NCI-H1436 (cell line): Measurements from ENCODE around the gene CHRNB4.
A peak's percentile ranks its signal among the peaks of the same experiment; 100 is the strongest.

Source experiments
- DNase-seq: peaks from one replicate; lab custom pipeline; 2025; lab: John Stamatoyannopoulos, UW

The CHRNB4 gene

GRCh38 chr15:78630886-78631633, 9.9 kb downstream of the CHRNB4 start:
- no peak for DNase-seq

DNA sequence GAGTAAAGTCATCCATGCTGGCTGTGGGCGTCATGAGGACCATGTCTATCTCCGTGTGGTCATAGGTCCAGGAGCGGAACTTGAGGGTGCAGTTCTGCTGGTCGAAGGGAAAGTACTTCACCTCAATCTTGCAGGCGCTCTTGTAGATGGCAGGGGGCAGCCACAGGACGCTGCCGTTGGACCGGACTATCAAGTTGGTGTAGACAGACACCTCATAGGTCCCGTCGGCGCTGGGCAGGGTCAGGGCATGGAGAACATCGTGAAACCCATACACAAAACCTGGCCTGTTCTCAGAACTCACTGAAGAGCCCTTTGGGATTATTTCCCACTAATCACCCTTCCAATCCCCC, 11.3 kb downstream of the CHRNB4 start:
- DNase-seq, result no peak

DNA sequence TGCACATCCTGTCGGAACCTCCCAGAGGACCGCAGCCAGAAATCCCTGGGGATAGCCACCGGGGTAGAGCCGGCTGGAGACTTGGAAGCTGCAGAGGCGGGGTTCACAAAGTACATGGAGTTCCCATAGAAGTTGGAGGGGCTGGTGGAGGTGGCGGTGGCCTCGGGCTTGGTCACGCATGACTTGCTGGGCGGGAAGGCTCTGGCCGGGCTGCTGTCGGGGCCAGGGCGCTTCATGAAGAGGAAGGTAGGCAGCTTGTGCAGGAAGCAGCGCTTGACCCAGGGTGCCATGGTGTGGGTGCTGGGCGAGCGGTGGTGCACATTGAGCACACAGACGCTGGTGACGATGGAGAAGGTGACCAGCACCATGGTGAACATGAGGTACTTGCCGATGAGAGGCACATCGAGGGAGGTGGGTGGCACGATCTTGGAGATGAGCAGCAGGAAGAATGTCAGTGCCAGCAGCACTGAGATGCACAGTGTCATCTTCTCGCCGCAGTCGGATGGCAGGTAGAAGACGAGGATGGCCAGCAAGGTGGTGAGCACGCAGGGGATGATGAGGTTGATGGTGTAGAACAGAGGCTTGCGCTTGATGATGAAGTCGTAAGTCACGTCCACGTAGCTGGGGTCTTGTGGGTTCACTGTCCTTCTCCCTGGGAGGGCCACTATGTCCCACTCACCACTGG, 11.8 kb downstream of the CHRNB4 start:
- DNase-seq, result no peak

- DNase-seq, result no peak
Measured at GRCh38 chr15:78628227-78628626, 12.8 kb downstream of the CHRNB4 start.

GRCh38 chr15:78627348-78627747, 13.7 kb downstream of the CHRNB4 start:
- DNase-seq, result no peak

DNA sequence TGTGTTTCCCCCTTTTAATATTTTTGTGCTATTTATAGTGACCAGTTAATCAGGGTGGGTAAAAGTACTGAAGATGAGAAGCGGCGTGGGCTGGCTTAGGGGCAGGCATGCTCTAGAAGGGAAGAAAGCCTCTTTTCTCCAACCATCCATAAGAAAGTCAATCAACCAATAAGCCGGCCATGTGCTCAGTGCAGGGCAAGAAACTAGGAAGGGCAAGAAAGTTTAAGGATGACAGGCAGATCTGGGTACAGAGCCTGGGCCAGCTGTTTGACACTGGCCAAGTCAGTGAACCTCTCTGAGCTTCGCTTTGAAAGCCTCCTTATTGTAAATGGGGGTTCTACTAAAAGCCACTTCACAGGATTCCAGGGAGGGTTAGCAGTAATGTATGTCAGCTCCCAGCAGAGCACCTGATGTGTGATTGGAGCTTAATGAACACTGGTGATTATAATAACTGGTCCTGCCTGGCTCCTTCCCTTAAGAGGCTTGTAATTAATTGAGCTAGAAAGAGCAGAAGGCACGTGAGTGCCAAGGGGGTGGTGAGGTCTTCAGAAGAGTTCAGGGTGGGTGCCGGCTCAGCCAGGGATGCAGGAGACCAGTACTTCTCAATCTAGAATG, 14.5 kb downstream of the CHRNB4 start:
- peak; percentile 60 for DNase-seq

DNA sequence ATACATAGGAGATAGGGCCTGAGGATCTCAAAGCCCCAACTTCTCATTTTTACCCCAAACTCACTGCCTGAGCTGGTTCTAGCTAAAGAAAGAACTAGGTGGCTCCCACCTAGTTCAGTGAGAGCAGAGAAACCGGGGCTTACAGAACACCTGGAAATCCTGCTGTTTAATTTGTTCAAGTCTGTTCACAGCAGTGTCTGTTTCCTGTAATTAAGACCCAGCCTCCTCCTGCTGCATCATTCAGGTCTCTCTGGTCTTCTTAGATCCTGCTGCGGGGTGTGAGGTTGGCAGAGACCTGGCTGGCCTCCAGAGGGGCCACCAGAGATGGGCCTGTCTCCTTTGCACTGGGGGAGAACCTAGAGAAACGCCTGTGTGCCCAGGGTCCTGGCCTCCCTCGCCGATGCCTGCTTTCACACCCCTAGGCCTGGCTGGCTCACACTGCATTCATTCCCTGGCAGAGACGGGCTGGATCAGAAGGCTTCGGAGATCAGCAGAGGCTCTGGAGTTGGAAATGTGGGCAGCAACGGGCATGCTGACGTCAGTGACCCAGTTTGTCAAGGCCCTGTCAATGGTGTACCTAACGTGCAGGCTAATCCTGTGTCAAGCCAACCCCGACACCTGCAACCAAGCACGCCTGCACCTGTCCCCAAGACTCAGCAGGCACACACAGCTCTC, 15.3 kb downstream of the CHRNB4 start:
- peak; percentile 50 for DNase-seq

DNA sequence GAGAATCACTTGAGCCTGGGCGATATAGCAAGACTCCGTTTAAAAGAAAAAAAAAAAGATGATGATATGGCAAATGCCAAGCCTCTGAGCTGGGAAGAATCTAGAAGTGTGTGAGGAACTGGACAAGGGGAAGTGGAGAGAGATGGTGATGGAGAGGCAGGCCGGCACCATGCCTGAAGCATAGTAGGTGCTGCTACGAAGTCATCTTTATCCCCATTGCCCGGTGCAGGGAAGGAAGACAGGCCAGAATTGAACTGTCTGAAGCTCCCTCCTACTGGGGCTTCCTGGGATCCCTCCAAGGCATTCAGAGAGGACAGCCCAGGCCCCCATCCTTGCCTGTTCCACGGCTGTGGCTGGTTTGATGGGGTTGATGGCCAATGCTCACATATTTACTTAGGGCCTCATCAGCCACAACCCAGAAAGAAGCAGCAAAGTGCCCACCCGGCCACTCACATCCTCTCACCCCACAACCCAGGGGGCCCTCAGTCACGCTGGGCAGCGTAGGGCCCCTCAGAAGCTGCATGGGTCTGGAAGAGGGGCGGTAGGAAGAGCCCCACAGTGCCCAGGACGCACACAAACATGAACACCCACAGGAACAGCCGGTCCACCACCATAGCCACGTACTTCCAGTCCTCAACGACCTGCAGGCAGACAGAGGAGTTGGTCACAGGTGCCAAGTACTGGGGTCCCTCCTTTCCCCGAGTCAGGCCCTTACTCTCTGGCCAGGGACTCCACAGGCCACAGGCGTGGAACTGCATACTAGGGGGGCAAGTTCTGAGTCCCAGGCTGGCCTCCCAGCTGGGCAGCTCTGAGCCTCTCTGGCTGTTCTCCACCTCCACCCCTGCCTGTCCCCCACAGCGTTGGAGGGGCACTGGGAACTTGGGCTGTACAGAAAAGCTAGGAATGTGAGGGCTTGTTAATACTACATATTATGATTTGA, 16.1 kb downstream of the CHRNB4 start:
- no peak for DNase-seq

GRCh38 chr15:78623786-78624497, 17.1 kb downstream of the CHRNB4 start:
- no peak for DNase-seq

DNA sequence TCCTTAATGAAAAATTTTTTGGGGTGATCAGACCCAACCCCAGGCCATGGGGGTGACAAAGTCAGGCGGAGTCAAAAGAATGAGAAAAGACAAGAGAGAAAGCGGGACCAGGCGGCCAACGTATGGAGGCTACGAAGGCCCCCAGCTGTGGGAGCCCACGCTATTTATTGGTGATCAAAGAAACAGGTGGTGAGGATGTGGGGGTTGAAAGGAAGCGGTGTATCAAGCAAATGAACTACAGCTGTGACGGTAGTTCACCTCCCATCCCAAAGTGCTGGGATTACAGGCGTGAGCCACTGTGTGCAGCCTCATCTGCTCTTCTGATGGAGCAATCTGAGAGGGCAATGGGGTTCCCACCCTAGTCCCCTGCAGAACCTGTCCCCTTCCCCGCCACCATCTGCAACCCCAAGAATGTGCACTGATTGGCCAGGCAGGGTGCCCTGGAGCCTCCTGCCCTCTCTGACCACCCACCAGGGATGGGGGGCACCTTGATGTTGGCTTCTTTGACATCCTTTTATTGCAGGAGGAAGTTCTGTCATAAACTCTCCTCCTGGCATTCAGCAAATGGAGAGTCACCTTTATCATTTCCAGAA, 19.1 kb downstream of the CHRNB4 start:
- DNase-seq, result no peak

DNA sequence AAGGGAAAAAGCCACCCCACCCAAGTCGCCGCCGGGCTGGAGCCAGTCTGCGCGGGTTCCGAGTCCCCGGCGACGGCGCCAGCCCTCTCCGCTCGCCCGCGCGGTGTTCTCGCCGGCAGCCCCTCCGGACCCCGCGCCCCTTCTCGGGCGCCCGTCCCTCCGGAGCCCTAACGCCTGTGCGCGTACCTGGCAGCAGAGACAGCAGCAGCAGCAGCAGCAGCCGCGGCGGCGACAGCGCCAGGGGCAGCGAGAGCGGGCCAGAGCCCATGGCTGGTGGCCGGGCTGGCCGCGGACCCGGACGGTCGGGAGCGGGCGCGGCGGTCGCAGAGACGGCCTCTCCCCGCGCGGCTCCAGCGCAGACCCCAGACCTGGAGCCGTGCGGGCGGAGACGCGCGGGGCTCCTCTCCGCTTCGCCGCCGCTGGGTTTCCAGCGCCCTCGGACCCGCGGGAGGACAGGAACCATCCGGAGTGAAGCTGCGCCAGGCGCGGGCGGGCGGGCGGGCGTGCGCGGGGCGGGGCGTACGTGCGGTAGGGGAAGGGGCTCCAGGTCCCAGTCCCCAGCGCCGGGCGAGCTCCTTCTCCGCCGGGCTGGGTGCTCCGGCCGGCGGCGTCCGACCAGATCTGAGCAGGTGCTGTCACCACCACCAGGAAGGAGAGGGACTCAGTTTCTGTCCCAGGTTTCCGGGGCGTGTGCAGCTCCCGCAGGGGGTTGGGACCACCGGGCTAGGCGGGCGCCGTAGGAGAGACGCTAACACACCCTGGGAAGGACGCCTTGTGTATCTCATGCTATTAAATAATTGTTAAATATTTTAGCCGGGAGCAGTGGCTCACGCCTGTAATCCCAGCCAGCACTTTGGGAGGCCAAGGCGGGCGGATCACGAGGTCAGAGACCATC, 20.2 kb downstream of the CHRNB4 start, which contains the start of gene CHRNA3:
Gene CHRNA3 (minus strand): TSS at position 470 of the 895 bp plus-strand sequence. CDS start 202 bp downstream, at position 268.
- DNase-seq, result no peak

- peak; percentile 6 for DNase-seq
Measured at GRCh38 chr15:78620021-78620526, 20.9 kb downstream of the CHRNB4 start.

DNA sequence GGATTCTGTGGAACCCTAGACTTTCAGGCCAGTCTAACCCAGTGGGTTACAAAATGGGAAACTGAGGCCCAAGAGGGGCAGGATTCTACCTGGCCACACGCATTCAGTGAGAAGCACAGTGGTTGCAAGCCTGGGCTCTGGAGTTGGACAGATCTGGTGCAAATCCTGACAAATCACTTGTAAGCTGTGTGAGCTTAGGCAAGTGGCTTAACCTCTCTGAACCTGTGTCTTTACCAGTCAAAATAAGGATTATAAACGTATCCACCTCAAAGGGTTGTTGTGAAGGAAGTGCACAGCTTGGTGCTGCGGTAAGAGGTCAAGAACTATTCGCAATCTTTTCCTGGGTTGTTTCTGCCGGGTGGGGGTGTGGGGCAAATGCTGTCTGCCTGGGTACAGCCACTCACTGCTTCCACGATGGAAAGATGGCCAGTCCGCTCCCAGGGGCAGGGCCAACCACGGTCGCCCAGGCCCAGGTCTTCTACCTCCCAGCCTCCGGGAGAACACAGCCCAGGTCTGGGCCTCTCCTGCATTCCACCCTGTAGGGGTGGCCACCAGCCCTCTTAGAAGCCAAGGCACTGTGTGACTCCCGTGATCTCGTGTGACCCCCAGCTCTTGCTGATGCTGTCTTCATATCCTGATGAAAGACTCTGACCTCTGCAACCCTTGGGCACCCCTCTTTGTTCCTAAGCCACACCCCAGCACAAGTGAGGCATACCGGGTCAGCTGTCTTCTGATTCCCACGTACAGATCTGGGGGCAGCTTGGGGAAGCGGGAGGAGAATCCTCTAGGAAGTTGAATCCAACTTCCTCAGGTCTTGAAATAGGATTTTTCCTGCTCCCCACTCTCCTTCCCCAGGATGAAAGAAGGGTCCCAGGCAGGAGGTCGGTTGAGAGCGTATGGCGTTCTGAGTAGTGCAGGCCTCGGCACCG, 21.7 kb downstream of the CHRNB4 start:
- no peak for DNase-seq

DNA sequence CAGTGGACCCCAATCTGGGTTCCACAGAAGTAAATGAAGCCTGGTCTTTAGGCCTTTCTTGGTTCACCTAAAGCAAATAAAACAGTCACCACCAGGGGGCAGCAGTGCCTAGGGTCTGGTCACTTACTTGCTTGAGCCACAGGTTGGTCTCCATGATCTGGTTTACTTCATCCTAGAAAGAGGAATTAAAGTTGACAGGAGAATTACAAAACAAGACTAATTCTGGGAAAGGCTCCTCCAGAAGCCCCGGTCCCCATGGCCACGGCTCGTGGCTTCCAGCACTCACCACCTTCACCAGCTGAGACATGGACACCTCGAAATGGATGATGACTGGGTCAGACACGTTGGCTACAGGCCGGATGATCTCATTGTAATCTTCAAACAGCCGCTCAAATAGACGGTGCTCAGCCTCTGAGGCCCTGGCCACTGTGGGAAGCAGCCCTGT, 22.5 kb downstream of the CHRNB4 start:
- DNase-seq, result peak; percentile 77

GRCh38 chr15:78618064-78618463, 22.9 kb downstream of the CHRNB4 start:
- DNase-seq, result no peak

DNA sequence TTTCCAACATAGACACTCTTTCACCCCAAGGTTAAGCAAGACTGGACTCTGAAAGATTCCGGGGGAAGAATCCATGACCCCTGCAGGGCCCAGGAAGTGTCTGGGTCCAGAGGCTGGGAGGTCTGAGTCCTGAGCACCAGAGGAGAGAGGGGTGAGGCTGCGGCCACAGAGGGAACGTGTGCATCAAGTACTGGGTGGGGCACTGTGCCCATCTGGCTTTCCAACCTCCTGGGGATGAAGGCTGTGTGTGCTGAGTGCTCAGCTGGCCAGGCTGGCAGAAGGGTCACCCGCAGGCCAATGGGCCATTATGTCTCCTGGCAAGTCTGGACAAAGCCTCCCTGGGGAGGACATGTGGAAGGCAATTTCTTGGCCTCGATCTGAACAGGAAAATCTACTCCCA, 23.5 kb downstream of the CHRNB4 start:
- DNase-seq, result no peak

- no peak for DNase-seq
Measured at GRCh38 chr15:78617076-78617475, 23.9 kb downstream of the CHRNB4 start.

DNA sequence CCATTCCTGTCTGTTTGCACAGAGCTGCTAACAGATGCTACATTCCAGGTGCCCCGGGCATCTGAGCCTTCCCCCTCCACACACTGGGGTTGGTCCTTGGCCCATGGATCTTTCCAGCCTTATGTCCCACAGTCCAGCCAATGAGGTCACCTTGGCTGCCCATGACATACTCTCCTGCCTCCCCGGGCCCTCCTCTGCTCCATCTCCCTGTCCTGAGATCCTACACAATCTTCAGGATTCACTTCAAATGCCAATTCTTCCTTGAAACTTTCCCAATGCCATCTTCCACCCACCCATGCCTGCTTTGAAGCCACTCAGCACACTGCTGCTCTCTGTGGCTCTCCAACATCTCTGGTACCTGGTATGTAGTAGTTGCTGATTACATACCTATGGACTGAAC, 24.5 kb downstream of the CHRNB4 start:
- DNase-seq, result no peak
